NCI-H526 (cell line): ENCODE data around the gene TANGO2.

Experiments used
- DNase-seq, 2 experiments: peaks; one replicate each; lab custom pipeline; 2025; lab: John Stamatoyannopoulos, UW

The TANGO2 gene

GRCh38 chr22:20026204-20026908 lies 5.4 kb downstream of the TANGO2 start:
- DNase-seq: no peak

- DNase-seq: no peak
Observed at GRCh38 chr22:20026996-20027601, 6.2 kb downstream of the TANGO2 start.

GRCh38 chr22:20027966-20028854 lies 7.3 kb downstream of the TANGO2 start:
- peak in 1 of 2 experiments; percentile 15 for DNase-seq

- no peak for DNase-seq
Observed at GRCh38 chr22:20028855-20029549, 8.1 kb downstream of the TANGO2 start.

DNA sequence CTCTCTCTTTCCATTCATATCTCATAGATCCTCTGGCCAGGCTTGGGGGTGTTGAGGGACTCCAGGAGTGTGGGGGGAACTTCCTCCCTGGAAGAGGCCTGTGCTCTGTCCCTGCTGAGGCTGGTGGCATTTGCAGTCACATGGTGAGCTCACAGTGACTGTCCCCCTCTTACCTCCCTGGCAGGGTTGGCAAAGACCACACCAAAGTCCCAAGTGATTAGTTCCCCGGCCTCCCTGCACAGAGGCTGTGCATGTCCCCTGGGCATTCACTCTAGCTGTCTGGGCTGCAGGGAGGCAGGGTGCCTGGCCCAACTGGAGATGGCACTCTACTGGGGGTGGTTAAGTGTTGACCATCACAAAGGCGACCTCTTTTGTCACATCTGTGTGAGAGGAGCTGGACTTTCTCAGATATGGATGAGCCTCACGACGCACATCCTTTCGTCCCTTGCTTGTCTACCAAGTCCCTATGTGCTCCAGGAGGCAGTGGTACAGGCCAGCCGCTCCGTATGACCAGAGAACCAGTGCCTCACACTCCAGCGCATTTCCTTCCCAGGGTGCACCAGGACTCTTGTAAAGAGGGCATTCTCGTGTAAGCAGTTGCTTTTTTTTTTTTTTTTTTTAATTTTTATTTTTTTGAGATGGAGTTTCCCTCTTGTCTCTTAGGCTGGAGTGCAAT lies 8.8 kb downstream of the TANGO2 start:
- DNase-seq: no peak

DNA sequence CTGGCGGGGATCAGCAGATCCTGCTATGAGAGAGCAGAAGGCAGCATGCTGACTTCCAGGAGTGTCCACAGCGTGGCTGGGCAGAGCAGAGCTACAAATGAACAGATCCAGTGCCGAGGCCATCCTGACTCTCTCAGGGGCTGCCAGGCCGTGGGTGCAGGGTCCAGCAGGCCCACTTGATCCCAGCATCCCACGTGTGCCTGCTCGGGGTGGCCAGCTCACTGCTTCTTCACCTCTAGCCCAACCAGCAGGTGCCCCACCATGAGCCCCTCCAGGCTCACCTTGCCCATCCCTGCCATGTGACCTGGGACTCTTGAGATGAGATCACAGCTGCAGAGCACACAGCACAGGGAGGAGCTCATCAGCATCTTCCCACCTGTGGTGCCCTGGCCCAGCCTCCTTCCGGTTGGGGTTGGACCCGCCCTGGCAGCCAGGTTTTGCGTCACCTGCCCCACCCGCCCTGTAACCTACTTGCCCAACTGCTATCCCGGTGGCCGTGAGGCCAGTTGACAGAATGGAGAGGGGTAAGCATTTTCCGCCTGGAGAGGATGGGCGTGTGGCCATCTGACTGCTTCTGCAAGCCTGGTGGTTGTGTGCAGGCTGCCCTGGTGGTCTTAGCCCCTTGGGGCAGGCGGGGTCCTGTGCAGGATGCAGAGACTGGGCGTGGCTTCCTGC lies 11.0 kb downstream of the TANGO2 start:
- no peak for DNase-seq

GRCh38 chr22:20032407-20032991 lies 11.6 kb downstream of the TANGO2 start:
- DNase-seq: no peak

DNA sequence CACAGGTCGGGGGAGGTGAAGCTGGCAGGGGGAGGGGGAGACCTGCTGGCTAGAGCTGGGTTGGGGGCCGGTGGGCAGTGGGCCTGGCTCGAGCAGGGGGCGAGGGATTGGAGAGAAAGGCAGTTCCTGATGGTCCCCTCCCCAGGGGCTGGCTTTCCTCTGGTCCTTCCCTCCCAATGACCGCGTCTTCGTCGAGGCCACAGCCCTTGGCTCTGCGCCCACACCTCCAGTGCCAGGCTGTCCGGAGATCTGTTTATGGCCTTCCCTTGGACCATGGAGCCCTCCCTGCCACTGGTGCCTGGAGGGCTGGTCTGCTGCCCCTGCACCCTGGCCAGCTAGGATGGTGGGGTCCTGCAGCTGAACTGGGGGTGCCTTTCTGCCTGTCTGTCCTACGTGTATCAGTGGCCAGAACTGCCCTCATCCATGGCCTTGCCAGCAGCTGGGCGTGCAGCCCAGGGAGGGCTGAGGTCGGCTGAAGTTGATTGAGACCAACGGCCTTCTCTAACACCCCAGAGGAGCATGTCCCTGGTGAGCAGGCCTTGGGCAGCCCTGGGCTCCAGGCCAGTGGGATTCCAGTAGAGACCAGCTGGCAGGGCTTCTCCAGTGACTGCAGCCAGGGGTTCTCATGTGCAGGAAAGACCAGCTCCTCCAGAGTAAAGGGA lies 12.3 kb downstream of the TANGO2 start:
- DNase-seq: no peak

DNA sequence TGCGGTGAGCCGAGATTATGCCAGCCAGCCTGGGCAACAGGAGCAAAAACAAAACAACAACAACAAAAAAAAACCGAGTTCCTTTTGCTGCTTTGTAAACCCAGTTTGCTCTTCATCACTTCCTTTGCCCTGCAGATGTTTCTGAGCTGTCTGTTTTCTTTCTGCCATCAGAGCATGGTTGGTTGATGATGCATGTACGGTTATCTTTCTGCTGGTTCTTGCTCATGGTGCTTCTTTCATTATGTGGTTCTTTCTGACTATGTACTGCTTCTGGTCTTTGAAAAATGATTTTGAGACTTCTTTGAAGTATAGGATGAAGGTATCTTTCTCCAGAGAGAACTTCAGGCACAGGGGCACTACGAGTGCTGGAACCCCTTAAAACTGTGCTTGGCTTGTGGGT lies 13.2 kb downstream of the TANGO2 start:
- DNase-seq: no peak

DNA sequence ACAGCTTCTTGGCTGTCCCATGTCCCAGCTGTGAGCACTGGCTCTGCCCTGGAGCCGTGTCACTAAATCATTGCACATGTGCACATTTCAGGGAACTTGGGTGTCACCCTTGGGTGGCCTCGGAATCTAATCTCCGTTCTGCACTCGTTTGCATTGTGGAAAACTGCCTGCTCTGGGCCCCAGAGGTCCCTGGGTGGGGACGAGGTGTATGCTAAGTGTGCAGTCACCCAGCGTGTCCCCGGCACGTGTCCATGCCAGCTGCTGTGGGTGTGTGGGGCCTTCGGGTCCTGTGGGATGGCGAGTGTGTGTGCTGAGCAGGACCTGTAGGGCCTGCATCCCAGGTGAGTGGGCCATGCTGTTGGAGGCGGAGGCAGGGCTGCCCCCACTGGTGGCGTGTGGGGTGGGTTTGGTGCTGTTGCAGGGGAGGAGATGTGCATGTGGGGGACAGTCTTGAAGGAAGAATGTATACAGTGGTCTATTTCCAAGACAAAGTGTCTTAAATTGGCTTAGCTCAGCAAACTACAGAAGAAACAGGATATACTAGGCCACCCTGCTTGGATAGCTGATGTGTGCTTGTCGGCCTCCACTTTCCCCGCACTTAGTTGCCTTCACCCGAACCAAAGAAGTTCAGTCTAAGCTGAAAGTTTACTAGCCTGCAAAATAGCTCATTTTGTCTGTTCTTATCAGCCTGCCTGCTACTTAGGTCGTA lies 14.6 kb downstream of the TANGO2 start:
- no peak for DNase-seq

DNA sequence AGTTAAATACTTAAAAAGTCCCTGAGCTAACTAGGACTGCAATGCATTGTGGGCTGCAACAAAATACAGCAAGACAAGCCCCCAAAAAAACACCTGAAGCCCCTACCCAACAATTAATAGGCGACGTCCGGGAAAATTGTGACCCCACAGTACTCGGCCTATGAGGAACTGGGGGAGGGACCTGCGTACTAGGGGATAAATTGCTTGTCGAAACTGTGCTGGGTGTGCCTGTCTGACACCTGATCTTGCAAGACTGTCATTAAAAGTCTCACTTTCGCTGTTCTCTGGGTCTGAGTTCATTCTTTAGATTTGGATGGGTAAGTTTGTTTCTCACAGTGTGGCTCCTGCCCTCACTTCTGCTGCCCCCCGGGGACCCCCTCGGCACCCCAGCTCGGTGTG lies 15.2 kb downstream of the TANGO2 start:
- DNase-seq: no peak

DNA sequence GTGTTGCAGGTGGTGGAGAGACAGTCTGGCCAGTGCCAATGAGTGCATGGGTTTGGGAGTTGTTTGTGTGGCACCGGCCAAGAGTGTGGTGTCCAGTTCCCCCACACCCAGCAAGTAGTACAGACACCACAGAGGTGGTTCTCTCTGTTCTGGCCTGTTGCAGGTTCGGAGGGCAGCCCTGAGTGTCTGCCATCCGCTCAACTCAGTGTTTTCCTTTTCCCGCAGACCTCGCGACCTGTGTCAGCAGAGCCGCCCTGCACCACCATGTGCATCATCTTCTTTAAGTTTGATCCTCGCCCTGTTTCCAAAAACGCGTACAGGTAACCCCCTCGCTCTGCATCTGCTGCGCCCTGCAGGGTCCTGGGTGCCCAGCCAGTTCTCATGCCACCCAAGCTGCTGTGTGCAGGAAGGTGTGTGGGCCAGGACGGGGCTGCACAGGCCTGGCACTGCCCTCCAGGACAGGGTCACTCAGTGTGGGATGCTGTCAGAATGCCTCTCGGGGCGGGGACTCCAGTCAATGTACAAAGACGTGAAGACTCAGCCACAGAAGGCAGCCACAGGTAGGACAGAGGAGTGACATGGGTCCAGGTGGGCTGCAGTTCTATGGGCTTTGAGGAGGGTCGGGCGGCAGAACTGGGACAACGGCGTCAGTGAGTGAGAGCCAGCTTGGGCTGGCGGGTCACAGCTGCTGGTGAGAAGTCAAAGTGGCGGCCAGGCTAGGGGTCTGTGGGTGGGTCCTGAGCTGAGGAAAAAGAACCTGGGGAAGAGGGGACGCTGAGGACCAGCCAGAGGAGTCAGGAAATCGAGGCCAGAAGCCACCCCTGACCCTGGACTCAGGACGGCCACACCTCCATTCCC lies 15.9 kb downstream of the TANGO2 start:
- no peak for DNase-seq

DNA sequence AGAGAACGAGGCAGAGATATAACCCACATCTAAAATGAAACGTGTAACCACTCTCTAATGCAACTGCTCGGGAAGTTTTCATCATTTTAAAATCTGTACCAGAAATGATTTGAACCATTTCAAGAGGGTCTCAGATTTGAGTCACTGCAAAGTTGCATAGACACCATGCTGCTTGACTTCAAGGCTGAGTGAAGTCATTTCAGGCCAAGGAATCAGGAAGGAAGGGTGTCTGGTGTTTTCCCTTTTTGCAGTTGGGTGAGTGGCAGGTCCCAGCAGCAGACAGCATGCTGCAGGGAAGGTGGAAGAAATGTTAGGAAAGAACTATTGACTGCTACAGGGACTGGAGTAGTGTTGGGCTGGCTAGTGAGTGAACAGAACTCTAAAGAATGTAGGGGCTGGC lies 16.5 kb downstream of the TANGO2 start:
- no peak for DNase-seq

- DNase-seq: no peak
Observed at GRCh38 chr22:20038574-20038973, 17.7 kb downstream of the TANGO2 start.

GRCh38 chr22:20039683-20040325 lies 18.9 kb downstream of the TANGO2 start:
- DNase-seq: no peak

- no peak for DNase-seq
Observed at GRCh38 chr22:20040327-20041200, 19.7 kb downstream of the TANGO2 start.
